D721Med (cell line): ENCODE results near the gene CANT1.

Experiments
- DNase-seq: peaks from one replicate; pipeline ENCODE4 v3.0.0; 2011; ENCODE audit warnings: low spot score; ENCODE audit not compliant: insufficient read length
- FAIRE-seq: peaks from 2 replicates; lab custom pipeline; 2011; peaks lifted over from hg19 to GRCh38; lab: Jason Lieb, UNC
- TF ChIP-seq, protein P1 (sequence below): IDR thresholded peaks from 2 replicates; pipeline ENCODE4 v1.5.1; 2012; ENCODE audit warnings: mild to moderate bottlenecking, control low read depth; ENCODE audit not compliant: insufficient read depth; ENCODE audit errors: missing control alignments

The CANT1 gene

DNA sequence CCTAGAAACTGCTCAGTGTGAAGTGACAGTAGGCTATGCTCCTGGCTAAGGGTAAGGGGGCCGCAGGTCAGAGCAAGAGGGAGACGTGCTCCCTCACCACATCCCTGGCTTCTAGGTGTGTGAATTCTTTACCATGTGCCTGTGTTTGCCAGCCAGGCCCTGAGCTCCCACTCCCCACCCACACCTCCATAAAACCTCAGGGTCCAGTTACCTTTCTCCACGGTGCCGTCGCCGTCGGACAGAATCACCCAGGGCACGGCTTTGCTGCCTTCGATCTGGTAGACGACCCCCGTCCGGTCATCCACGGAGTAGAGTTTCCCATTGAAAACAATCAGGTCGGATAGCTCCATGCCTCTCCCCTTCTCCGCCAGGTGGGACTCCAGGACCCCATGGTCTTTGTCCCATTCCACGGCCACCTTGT lies 12.8 kb downstream of the CANT1 start:
- FAIRE-seq (no peak), DNase-seq (no peak)
- TF ChIP-seq, protein P1, sequence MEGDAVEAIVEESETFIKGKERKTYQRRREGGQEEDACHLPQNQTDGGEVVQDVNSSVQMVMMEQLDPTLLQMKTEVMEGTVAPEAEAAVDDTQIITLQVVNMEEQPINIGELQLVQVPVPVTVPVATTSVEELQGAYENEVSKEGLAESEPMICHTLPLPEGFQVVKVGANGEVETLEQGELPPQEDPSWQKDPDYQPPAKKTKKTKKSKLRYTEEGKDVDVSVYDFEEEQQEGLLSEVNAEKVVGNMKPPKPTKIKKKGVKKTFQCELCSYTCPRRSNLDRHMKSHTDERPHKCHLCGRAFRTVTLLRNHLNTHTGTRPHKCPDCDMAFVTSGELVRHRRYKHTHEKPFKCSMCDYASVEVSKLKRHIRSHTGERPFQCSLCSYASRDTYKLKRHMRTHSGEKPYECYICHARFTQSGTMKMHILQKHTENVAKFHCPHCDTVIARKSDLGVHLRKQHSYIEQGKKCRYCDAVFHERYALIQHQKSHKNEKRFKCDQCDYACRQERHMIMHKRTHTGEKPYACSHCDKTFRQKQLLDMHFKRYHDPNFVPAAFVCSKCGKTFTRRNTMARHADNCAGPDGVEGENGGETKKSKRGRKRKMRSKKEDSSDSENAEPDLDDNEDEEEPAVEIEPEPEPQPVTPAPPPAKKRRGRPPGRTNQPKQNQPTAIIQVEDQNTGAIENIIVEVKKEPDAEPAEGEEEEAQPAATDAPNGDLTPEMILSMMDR = no peak

- TF ChIP-seq, protein P1 = no peak
- no peak for FAIRE-seq
- DNase-seq = no peak
These were observed 13.7 kb downstream of the CANT1 start for GRCh38 chr17:78995761-78996451.

DNA sequence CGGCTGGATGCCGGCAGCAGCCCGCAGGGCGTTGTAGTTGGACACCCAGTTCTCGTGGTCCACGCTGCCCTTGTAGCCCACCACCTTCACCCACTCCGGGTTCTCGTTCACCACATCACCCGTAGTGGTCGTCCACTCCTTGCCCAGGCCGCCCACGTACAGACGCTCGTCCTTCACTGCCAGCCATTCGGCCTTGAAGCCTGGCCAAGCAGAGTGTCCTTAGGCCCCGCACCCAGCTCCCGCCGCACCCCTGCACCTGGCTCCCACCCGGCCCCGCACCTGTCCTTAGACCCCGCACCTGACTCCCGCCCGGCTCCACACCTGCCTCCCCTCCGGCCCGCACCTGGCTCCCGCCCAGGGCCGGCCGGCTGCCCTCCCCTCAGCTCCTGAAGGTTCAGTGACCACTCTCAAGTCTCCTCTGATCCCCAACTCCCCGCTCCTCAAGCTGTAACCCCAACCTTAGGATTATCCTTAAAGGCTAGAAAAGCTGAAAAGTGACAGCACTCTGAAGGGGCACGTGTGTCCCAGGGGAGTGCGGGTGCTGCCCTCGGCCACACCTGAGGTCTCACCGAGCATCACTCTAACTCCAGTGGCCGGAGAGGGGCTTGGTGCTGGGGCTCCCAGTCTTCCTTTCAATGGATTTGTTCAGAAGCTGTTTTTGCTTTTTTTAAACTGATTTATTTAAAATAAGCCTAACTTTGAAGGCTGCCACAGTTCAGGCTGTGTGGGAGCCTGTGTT lies 14.4 kb downstream of the CANT1 start:
- TF ChIP-seq, protein P1 = no peak
- FAIRE-seq (no peak), DNase-seq (no peak)

DNA sequence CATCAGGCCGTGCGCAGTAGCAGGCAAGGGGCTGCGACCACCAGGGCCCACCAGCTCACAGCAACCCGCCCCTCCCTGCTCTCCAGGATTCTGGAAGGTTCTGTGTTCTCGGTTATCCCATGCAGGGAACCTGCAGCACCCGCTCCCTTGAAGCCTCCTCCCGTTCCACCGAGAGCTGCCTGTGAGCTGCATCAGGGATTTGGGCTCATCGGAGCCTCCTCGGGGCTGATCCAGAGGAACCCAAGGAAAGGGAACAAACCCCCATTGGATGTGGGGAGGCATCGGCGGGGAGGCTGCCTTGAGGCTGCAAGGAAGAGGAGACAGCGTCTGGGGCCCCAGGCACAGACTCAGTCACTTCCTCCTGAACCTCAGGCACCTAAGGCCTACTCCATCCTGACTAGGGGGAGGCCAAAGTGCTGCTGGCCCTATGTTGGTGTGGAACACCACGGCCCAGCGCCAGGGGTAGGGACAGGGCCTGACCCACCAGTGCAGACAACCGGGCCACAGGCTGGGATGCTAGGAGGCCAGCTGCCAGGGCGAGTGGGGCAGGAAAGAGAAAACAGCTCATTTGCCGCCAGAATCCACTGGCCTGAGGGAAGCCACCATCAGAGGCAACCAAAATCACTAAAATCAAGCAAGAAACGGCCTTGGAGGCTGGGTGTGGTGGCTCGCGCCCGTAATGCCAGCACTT lies 15.4 kb downstream of the CANT1 start:
- DNase-seq (no peak), FAIRE-seq (no peak)

DNA sequence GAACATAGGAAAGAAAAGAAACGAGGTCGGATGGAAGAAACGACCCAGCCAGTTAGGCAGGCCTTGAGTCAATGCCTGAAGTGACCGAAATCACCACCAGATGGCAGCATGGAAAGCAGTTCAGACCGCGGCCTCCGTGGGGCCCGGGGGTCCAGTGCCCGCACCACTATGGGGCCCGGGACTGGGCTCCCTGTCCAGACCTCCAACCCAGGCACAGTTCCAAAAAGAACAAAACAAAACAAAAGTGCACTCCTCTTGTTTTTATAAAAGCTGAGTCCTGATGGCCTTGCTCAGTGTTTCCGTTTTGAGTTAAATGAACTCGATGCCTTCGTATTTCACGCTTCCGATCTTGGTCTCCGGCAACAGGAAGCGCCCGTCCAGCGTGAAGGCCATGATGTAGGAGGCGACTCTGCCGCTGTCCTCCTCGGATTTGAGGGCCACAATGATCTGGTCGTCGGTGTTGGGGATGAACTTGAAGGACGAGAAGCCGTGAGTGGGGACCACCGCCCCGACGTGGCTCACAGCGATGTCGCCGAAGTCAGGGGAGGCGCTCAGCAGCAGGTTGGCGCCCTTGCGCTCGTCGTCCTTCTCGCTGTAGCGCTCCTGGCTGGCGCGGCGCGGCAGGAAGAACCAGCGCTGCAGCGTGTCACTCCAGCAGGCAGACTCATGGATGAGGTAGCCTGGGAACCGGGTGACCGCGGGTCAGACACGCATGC lies 16.2 kb downstream of the CANT1 start:
- TF ChIP-seq, protein P1 = peak; percentile 77
- DNase-seq (no peak), FAIRE-seq (no peak)

More for the DNA sequence above, 15.4 kb downstream of the CANT1 start:
- TF ChIP-seq, protein P1 = no peak

DNA sequence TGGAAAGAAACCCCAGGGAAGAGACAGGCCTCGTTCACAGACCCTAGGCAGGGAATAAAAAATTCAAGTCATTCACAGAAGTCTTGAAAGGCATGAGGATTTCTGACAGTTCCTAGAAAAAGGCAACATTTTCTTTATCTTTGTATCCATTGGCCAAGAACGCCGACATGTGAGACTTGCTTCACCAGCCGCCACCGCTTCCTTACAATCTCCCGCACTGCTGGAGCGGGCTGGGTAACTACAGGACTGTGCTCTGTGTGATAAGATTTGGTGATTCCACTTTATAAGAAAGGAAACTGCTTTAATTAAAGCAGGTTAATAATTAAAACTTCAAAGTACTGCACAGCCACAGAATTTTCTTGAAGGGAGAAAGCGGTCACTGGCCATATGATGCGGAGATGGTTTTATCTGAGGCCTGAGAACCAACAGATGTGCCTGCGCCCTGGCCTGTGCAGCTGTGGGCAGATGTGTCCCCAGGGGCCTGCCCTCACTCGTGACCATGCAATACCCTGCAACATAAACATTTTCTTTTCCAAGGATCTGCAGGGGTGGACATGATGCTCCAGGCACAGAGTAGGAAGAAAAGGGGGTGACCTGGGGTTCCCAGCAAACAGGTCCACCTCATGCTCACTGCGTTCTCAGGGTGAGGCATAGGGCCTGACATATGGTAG lies 16.9 kb downstream of the CANT1 start:
- DNase-seq (no peak), FAIRE-seq (no peak)

More for the DNA sequence above, 16.9 kb downstream of the CANT1 start:
- TF ChIP-seq, protein P1 = no peak
